Mucosa of descending colon (tissue), 3 donors: ENCODE data around the gene FBXL19. TPM values are rescaled to one million over a fixed set of nuclear protein-coding genes. Genes with fewer than 3 reads are reported as not detected.

Experiments
- ATAC-seq: fragments of 200-7000 bp; cut with Tn5 transposase; one replicate; pipeline ENCODE4 v1.9.1; 2020; ENCODE audit warnings: mild to moderate bottlenecking, moderate library complexity
- DNase-seq, 3 donors: peaks; one replicate each; pipeline ENCODE4 v3.0.0-alpha.2; 2020
- H3K36me3 ChIP-seq: fragments of 200-600 bp; one replicate; pipeline ENCODE4 v1.8.0; 2021; ENCODE audit warnings: low read depth, mild to moderate bottlenecking
- H3K4me1 ChIP-seq: fragments of 200-600 bp; one replicate; pipeline ENCODE4 v1.8.0; 2021; ENCODE audit warnings: low read depth, mild to moderate bottlenecking
- H3K4me3 ChIP-seq: fragments of 200-600 bp; one replicate; pipeline ENCODE4 v1.8.0; 2021; ENCODE audit warnings: mild to moderate bottlenecking
- H3K9me3 ChIP-seq: fragments of 200-600 bp; one replicate; pipeline ENCODE4 v1.8.0; 2021; ENCODE audit warnings: mild to moderate bottlenecking
- intact Hi-C, 2 donors: fragments of 100-400 bp; cut with DNase I in 1 of 2; cut with micrococcal nuclease in 1 of 2; formaldehyde crosslinking; loops; one replicate each; pipeline versions ENCODE4 v1.11.0 to v1.11.1; 2022; cut with DNase I, micrococcal nuclease
- total RNA-seq, 3 donors: library from RNA; stranded (reverse); fragmentation: NEBNext Ultra II Directional in 2 of 3; extraction: Animal tissue kit (Norgen Biotek cat#: 25700) in 2 of 3; gene quantifications; one replicate each; pipeline versions ENCODE4 v1.2.1 to v1.2.4, GENCODE V29; 2021 to 2023
- TF ChIP-seq, protein P1 (sequence below): fragments of 200-600 bp; IDR thresholded peaks from one replicate; pipeline ENCODE4 v1.8.0; 2022; ENCODE audit warnings: antibody characterized with exemption, mild to moderate bottlenecking
- donor health status: DM: no; HTN: no; CAD: no; lungs with moderate emphysema.
- donor health status: DM: no; HTN: no; CAD: no.
- donor health status: DM: no; HTN: yes; CAD: no.

Gene FBXL19
- total RNA-seq, 3 donors from 2014 or later: 17.6 to 30.3 (median 22.4) TPM

DNA sequence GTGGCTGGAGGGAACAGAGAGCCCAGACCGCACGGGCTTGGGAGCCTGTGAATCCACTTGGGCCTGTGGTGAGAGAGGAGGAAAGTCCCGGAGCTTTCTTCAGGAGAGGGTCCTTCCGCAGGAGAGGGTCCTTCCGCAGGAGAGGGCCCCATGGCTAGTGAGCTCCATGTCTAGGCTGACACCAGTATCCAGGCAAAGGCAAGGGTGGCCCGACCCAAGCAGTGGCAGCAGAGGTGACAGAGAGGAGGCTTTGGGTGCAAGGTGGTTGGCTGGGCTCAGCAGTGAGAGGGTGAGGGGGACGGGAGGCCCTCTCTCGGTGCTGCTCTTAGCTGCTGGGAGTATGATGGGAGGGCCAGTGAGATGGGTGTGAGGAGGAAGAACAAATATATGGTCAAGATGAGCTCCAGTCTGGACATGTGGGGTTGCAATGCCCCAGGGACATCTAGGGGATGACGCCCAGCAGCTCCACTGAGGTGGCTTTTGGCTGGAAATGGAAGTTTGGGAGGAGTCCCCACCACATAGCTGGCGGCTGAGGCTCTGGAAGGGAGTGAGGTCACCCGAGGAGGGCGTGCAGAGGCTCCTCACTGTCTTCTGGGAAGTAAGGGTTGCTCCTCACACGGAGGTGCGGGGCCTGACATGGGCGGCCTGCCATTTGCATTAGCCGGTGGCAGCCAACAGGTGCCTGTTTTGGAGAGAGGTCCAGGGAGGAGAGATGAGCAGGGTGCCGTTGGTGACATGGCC lies 59.3 kb downstream of the FBXL19 start:
- Histone ChIP-seq H3K36me3 (no peaks in the 10 kb centered on the region), H3K9me3 (no peaks in the 10 kb centered on the region), H3K4me3 (no peak overlapping the region), H3K4me1 (peaks cover 4% of the 10 kb centered on the region)
- ATAC-seq (no peak), DNase-seq (no peak)
- TF ChIP-seq, protein P1, sequence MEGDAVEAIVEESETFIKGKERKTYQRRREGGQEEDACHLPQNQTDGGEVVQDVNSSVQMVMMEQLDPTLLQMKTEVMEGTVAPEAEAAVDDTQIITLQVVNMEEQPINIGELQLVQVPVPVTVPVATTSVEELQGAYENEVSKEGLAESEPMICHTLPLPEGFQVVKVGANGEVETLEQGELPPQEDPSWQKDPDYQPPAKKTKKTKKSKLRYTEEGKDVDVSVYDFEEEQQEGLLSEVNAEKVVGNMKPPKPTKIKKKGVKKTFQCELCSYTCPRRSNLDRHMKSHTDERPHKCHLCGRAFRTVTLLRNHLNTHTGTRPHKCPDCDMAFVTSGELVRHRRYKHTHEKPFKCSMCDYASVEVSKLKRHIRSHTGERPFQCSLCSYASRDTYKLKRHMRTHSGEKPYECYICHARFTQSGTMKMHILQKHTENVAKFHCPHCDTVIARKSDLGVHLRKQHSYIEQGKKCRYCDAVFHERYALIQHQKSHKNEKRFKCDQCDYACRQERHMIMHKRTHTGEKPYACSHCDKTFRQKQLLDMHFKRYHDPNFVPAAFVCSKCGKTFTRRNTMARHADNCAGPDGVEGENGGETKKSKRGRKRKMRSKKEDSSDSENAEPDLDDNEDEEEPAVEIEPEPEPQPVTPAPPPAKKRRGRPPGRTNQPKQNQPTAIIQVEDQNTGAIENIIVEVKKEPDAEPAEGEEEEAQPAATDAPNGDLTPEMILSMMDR: no peak
- intact Hi-C loops: loop anchor here (10.0 kb wide), 5 partner anchors 52 to 882 kb away; partner anchors contain the start of genes STX4 (in 1 of the 2), ZNF646 (in 1 of the 2), ZNF668 (in 1 of the 2) and ZNF843 (in 1 of the 2)

DNA sequence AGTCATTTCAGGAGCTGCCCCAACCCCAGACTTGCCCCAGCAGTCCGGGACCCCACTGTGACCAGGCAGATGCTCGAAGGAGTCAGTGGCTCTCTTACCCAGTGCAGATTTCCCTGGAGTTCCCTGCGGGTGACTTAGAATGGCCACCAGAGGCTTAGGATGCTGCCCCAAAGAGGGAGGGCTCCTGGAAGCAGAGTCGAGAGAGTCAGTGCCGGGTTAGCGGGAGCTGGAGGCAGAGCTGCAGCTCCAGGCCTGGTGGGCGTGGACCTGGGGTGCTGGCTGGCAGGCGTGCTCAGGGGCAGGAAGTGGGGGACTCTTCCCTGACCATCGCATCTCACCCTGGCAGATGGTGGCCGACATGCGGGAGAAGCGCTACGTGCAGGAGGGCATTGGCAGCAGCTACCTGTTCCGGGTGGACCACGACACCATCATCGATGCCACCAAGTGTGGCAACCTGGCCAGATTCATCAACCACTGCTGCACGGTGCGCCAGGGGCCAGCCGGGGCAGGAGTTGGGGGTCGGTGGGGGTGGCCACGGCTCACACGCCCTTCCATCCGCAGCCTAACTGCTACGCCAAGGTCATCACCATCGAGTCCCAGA lies 60.0 kb downstream of the FBXL19 start:
- Histone ChIP-seq H3K36me3 (no peaks in the 10 kb centered on the region), H3K9me3 (no peaks in the 10 kb centered on the region), H3K4me3 (no peak overlapping the region), H3K4me1 (peaks cover 4% of the 10 kb centered on the region)
- DNase-seq (no peak), ATAC-seq (no peak)
- TF ChIP-seq, protein P1: no peak
- intact Hi-C loops: loop anchor here (10.0 kb wide), 5 partner anchors 51 to 881 kb away; partner anchors contain the start of genes STX4 (in 1 of the 2), ZNF646 (in 1 of the 2), ZNF668 (in 1 of the 2) and ZNF843 (in 1 of the 2)

DNA sequence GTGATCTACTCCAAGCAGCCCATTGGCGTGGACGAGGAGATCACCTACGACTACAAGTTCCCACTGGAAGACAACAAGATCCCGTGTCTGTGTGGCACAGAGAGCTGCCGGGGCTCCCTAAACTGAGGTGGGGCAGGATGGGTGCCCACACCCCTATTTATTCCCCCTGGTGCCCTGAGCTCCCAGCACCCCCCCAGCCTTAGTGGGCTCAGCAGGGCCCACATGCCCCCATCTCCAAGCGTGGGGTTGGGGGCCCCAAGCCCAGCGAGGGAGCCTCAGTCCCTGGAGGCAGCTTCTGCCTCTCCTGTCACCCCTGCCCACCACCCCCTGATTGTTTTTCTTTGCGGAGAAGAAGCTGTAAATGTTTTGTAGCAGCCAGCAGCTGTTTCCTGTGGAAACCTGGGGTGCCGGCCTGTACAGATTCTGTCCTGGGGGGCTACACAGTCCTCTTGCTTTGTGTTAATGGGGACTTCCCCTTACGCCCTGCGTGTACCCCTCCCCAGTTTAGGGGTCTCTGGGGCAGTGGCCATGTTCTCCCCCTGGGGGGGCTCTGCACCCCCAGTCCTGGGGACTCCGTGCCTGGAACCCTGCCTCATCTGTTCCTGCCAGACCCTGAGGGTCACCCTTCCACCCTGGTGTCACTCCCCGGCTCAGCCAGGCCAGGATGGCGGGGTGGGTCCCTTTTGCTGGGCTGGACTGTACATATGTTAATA lies 60.7 kb downstream of the FBXL19 start:
- no peak overlapping the region for H3K4me3 ChIP-seq
- TF ChIP-seq, protein P1: no peak
- no peaks in the 10 kb centered on the region for H3K9me3 ChIP-seq
- DNase-seq (no peak), ATAC-seq (no peak)
- intact Hi-C loops: loop anchor here (10.0 kb wide), 5 partner anchors 51 to 881 kb away; partner anchors contain the start of genes STX4 (in 1 of the 2), ZNF646 (in 1 of the 2), ZNF668 (in 1 of the 2) and ZNF843 (in 1 of the 2)
- no peaks in the 10 kb centered on the region for H3K36me3 ChIP-seq
- H3K4me1 ChIP-seq: peaks cover 4% of the 10 kb centered on the region

DNA sequence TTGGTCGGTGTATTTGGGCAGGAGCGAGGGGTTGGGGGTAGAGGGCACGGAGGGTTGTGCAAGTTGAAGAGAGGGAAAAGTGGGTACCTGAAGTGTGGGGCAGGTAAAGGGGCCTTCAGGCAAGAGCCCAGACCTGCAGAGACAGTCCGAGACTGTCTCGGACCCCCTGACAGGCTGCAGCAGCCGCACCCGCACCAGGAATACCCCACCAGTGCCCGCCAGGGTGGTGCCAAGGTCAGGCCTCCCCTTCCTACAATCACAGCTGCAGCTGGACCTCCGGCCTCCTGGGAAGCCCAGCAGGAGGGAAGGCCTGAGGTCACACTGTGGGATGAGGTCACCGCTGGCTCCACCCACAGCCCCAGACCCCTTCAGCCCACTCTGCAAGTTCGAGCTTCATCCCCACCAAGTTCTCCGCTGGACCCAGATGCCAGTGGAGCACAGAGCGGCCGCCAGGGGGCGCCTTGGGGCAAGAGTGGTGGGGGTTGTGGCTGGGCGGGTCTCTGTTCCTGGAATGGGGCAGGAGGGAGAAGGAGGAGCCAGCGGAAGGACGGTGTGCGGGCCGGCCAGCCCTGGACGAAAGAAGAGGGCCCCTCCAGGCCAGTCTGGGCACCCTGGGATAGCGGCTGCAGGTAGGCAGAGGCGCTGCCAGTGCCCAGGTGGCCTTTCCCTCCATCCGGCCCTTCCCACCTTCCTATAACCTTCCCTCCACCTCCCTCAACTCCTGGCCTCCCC lies 61.5 kb downstream of the FBXL19 start, which contains the start of gene HSD3B7:
Gene HSD3B7, plus strand, starts transcription at position 539 of the 732 bp plus-strand sequence. CDS start 452 bp downstream, outside the sequence.
- Histone ChIP-seq H3K4me1 (peaks cover 4% of the 10 kb centered on the region), H3K4me3 (no peak within 1 kb of the TSS), H3K36me3 (no peaks in the 10 kb centered on the region), H3K9me3 (no peaks in the 10 kb centered on the region)
- peak; percentile 96 for ATAC-seq
- intact Hi-C loops: loop anchor here (5.0 to 10.0 kb wide), 6 partner anchors 50 to 880 kb away; partner anchors contain the start of genes ZNF843 (in 2 of the 2), STX4 (in 1 of the 2), ZNF646 (in 1 of the 2) and ZNF668 (in 1 of the 2)
- TF ChIP-seq, protein P1: peak; percentile 91
- peak; percentile 91 to 95 (median 94) for DNase-seq
